HL-60/S4 (cell line): ENCODE results near the gene FUT3.
"Not testable (repeated sequence)": the region's sequence is repeated elsewhere in the genome, so short reads cannot be mapped to it uniquely, and the experiment has no call there.

Experiments
- in situ Hi-C: fragments of 300-500 bp; cut with MboI; formaldehyde crosslinking; loops from 2 replicates; pipeline ENCODE4 v1.14.3; 2022; ENCODE audit warnings: low sequenced_read_pairs

FUT3 gene

GRCh38 chr19:5882421-5882968 lies 31.2 kb upstream of the FUT3 start:
- in situ Hi-C loops = no loop called here

GRCh38 chr19:5881543-5882299 lies 30.5 kb upstream of the FUT3 start:
- in situ Hi-C loops = no loop called here

GRCh38 chr19:5880604-5881078 lies 29.4 kb upstream of the FUT3 start:
- in situ Hi-C loops = no loop called here

GRCh38 chr19:5880196-5880595 lies 28.9 kb upstream of the FUT3 start:
- in situ Hi-C loops = no loop called here

- in situ Hi-C loops = no loop called here
These were observed 26.6 kb upstream of the FUT3 start for GRCh38 chr19:5877882-5878281.

GRCh38 chr19:5877427-5877826 lies 26.2 kb upstream of the FUT3 start:
- in situ Hi-C loops = no loop called here

GRCh38 chr19:5874496-5874895 lies 23.2 kb upstream of the FUT3 start:
- in situ Hi-C loops = not testable (repeated sequence)

GRCh38 chr19:5873617-5874199 lies 22.5 kb upstream of the FUT3 start:
- in situ Hi-C loops = no loop called here

- in situ Hi-C loops = no loop called here
These were observed 19.7 kb upstream of the FUT3 start for GRCh38 chr19:5870986-5871394.

- in situ Hi-C loops = no loop called here
These were observed 16.2 kb upstream of the FUT3 start for GRCh38 chr19:5867201-5868136.

- in situ Hi-C loops = no loop called here
These were observed 14.5 kb upstream of the FUT3 start for GRCh38 chr19:5865772-5866171.

- in situ Hi-C loops = no loop called here
These were observed 13.7 kb upstream of the FUT3 start for GRCh38 chr19:5864725-5865486.

GRCh38 chr19:5864013-5864720 lies 12.9 kb upstream of the FUT3 start:
- in situ Hi-C loops = no loop called here

- in situ Hi-C loops = no loop called here
These were observed 11.9 kb upstream of the FUT3 start for GRCh38 chr19:5863030-5863665.

GRCh38 chr19:5857203-5858081 lies 6.2 kb upstream of the FUT3 start:
- in situ Hi-C loops = no loop called here

GRCh38 chr19:5855151-5855550 lies 3.9 kb upstream of the FUT3 start:
- in situ Hi-C loops = not testable (repeated sequence)

GRCh38 chr19:5854121-5854520 lies 2.9 kb upstream of the FUT3 start:
- in situ Hi-C loops = not testable (repeated sequence)

GRCh38 chr19:5850743-5851293 lies 431 bp downstream of the FUT3 start:
- in situ Hi-C loops = no loop called here
